Ishikawa (cell line): ENCODE data around the gene ZKSCAN5.

Experiments
- CREB1 ChIP-seq: IDR thresholded peaks from 2 replicates; pipeline ENCODE4 v1.6.1; 2012; ENCODE audit warnings: low read depth
- EGR1 ChIP-seq: IDR thresholded peaks from 2 replicates; pipeline ENCODE4 v1.6.1; 2012
- EP300 ChIP-seq: IDR thresholded peaks from 2 replicates; pipeline ENCODE4 v1.6.1; 2012; ENCODE audit warnings: borderline replicate concordance
- FOXM1 ChIP-seq: IDR thresholded peaks from 2 replicates; pipeline ENCODE4 v1.6.1; 2012; ENCODE audit warnings: low read depth, borderline replicate concordance
- NFIC ChIP-seq: IDR thresholded peaks from 2 replicates; pipeline ENCODE4 v1.6.1; 2012
- RAD21 ChIP-seq: IDR thresholded peaks from 2 replicates; pipeline ENCODE4 v1.6.1; 2012; ENCODE audit warnings: low read depth
- TAF1 ChIP-seq: IDR thresholded peaks from 2 replicates; pipeline ENCODE4 v1.6.1; 2012; ENCODE audit warnings: low read depth, mild to moderate bottlenecking
- TCF12 ChIP-seq: IDR thresholded peaks from 2 replicates; pipeline ENCODE4 v1.6.1; 2012; ENCODE audit warnings: low read depth
- TEAD4 ChIP-seq: IDR thresholded peaks from 2 replicates; pipeline ENCODE4 v1.6.1; 2012
- YY1 ChIP-seq: IDR thresholded peaks from 2 replicates; pipeline ENCODE4 v1.6.1; 2012; ENCODE audit warnings: low read depth
- ZBTB7A ChIP-seq: IDR thresholded peaks from 2 replicates; pipeline ENCODE4 v1.6.1; 2012; ENCODE audit warnings: low read depth
- TF ChIP-seq, protein P1 (sequence below): IDR thresholded peaks from 2 replicates; pipeline ENCODE4 v1.6.1; 2012; ENCODE audit warnings: low read depth, mild to moderate bottlenecking
- TF ChIP-seq, protein P2 (sequence below): IDR thresholded peaks from 2 replicates; pipeline ENCODE4 v1.6.1; 2012
- TF ChIP-seq, protein P3 (sequence below): IDR thresholded peaks from 2 replicates; pipeline ENCODE4 v1.6.1; 2012

ZKSCAN5 gene

GRCh38 chr7:99468336-99468918, 36.0 kb upstream of the ZKSCAN5 start:
- TF ChIP-seq EP300 (no peak), NFIC (no peak), CREB1 (no peak), TCF12 (no peak), YY1 (no peak), RAD21 (no peak), ZBTB7A (no peak)
- TF ChIP-seq, protein P1, sequence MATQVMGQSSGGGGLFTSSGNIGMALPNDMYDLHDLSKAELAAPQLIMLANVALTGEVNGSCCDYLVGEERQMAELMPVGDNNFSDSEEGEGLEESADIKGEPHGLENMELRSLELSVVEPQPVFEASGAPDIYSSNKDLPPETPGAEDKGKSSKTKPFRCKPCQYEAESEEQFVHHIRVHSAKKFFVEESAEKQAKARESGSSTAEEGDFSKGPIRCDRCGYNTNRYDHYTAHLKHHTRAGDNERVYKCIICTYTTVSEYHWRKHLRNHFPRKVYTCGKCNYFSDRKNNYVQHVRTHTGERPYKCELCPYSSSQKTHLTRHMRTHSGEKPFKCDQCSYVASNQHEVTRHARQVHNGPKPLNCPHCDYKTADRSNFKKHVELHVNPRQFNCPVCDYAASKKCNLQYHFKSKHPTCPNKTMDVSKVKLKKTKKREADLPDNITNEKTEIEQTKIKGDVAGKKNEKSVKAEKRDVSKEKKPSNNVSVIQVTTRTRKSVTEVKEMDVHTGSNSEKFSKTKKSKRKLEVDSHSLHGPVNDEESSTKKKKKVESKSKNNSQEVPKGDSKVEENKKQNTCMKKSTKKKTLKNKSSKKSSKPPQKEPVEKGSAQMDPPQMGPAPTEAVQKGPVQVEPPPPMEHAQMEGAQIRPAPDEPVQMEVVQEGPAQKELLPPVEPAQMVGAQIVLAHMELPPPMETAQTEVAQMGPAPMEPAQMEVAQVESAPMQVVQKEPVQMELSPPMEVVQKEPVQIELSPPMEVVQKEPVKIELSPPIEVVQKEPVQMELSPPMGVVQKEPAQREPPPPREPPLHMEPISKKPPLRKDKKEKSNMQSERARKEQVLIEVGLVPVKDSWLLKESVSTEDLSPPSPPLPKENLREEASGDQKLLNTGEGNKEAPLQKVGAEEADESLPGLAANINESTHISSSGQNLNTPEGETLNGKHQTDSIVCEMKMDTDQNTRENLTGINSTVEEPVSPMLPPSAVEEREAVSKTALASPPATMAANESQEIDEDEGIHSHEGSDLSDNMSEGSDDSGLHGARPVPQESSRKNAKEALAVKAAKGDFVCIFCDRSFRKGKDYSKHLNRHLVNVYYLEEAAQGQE: no peak
- TF ChIP-seq, protein P2, sequence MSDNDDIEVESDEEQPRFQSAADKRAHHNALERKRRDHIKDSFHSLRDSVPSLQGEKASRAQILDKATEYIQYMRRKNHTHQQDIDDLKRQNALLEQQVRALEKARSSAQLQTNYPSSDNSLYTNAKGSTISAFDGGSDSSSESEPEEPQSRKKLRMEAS: no peak

GRCh38 chr7:99469381-99470065, 34.9 kb upstream of the ZKSCAN5 start:
- no peak for TF ChIP-seq ZBTB7A
- no peak for TF ChIP-seq EP300
- TF ChIP-seq FOXM1: no peak
- no peak for TF ChIP-seq TAF1
- TF ChIP-seq NFIC: no peak
- TF ChIP-seq, protein P3, sequence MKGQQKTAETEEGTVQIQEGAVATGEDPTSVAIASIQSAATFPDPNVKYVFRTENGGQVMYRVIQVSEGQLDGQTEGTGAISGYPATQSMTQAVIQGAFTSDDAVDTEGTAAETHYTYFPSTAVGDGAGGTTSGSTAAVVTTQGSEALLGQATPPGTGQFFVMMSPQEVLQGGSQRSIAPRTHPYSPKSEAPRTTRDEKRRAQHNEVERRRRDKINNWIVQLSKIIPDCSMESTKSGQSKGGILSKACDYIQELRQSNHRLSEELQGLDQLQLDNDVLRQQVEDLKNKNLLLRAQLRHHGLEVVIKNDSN: no peak
- no peak for TF ChIP-seq EGR1
- TF ChIP-seq, protein P1: no peak
- TF ChIP-seq, protein P2: no peak

DNA sequence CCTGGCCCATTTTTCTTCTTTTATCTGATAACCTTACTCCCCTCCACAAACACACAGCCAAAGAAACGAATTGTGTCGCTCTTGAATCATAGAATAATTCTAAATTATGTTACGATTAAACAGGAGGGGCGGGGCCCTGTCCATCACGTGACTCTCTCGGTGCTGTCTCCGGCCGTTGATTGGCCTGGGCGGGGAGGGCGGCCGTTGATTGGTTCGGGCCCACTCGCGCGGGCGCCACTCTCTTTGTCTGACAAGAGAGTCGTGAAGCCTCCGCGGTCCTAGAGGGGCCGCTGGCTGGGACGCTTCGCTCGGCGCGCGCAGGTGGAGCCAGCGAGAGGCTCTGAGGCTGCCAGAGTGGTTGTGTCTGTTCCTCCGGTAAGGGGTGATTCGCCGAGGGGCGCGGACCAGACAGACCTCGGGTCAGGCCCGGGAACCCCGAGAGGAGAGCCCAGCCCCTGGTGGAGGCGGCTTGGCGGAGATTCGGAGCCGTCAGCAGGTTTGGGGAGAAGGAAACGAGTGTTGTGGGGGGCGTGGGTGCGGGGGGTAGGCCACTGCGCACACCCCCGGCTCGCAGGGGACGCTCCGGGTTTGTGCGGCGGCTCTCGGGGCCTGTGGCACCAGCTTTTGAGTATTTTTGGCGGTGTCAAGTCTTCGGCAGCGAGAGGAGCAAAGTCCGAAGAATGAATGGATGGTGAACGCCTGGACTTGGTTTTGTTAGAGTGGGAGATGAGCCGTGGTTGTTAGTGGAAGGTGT, 31.7 kb upstream of the ZKSCAN5 start, which contains the start of gene ZNF789:
TSS of gene ZNF789 (plus strand) at position 330 of the 754 bp plus-strand sequence. CDS start 3,567 bp downstream, outside the sequence.
- TF ChIP-seq TAF1 (peak; percentile 91), ZBTB7A (peak; percentile 49; the same call in 1 of the 2 replicates), FOXM1 (0 out of 2 replicates have a peak, but pooled peaks have one; percentile 42), TCF12 (peak; percentile 58; the same call in 1 of the 2 replicates), YY1 (peak; percentile 50; the same call in 1 of the 2 replicates), RAD21 (no peak), NFIC (0 out of 2 replicates have a peak, but pooled peaks have one; percentile 9), CREB1 (no peak), EP300 (no peak; the same call in 1 of the 2 replicates), TEAD4 (no peak), EGR1 (no peak)
- TF ChIP-seq, protein P3: peak; percentile 99
- TF ChIP-seq, protein P1: no peak
- TF ChIP-seq, protein P2: peak; percentile 78
